Neural cell (in vitro differentiated cells): ENCODE data around the gene SRI.

ENCODE experiments used
- CTCF ChIP-seq: fragments of 450-650 bp; IDR thresholded peaks from 2 replicates; pipeline ENCODE4 v1.5.1; 2014; ENCODE audit warnings: antibody characterized with exemption, mild to moderate bottlenecking, moderate library complexity; ENCODE audit not compliant: poor library complexity, severe bottlenecking
- EP300 ChIP-seq: fragments of 450-650 bp; conservative IDR thresholded peaks from 2 replicates; pipeline ENCODE4 v1.6.1; 2014; ENCODE audit warnings: antibody characterized with exemption, mild to moderate bottlenecking, moderate library complexity; ENCODE audit not compliant: poor library complexity, severe bottlenecking
- EZH2 ChIP-seq: fragments of 200-600, 300-800 bp; shearing (Covaris generic), sonication (generic); IDR thresholded peaks from 2 replicates; pipeline ENCODE4 v1.6.1; 2014; ENCODE audit warnings: antibody characterized with exemption, low read length, borderline replicate concordance, mild to moderate bottlenecking; ENCODE audit not compliant: insufficient read depth, poor library complexity, severe bottlenecking
- MXI1 ChIP-seq: fragments of 450-650 bp; conservative IDR thresholded peaks from 2 replicates; pipeline ENCODE4 v1.6.1; 2014; ENCODE audit warnings: antibody characterized with exemption, mild to moderate bottlenecking; ENCODE audit not compliant: poor library complexity, severe bottlenecking
- POLR2AphosphoS5 ChIP-seq: IDR thresholded peaks from 2 replicates; pipeline ENCODE4 v1.6.1; 2012
- SMC3 ChIP-seq: fragments of 450-650 bp; conservative IDR thresholded peaks from 2 replicates; pipeline ENCODE4 v1.6.1; 2014; ENCODE audit warnings: antibody characterized with exemption, mild to moderate bottlenecking, moderate library complexity; ENCODE audit not compliant: poor library complexity

- no peak for TF ChIP-seq POLR2AphosphoS5
- no peak for TF ChIP-seq EZH2
- no peak for TF ChIP-seq MXI1
- TF ChIP-seq CTCF, result no peak
- no peak for TF ChIP-seq EP300
- TF ChIP-seq SMC3, result no peak
Measured at GRCh38 chr7:88230646-88231045, 10.8 kb upstream of the SRI start.
